ENCODE results near the gene MLLT1. TPM values are rescaled to one million over a fixed set of nuclear protein-coding genes. Genes with fewer than 3 reads are reported as not detected.

Gene MLLT1
- total and polyA plus RNA-seq, 2 donors (not counting 1 experiment from before 2014, with no cell fraction given): 6.4 to 13.7 TPM

DNA sequence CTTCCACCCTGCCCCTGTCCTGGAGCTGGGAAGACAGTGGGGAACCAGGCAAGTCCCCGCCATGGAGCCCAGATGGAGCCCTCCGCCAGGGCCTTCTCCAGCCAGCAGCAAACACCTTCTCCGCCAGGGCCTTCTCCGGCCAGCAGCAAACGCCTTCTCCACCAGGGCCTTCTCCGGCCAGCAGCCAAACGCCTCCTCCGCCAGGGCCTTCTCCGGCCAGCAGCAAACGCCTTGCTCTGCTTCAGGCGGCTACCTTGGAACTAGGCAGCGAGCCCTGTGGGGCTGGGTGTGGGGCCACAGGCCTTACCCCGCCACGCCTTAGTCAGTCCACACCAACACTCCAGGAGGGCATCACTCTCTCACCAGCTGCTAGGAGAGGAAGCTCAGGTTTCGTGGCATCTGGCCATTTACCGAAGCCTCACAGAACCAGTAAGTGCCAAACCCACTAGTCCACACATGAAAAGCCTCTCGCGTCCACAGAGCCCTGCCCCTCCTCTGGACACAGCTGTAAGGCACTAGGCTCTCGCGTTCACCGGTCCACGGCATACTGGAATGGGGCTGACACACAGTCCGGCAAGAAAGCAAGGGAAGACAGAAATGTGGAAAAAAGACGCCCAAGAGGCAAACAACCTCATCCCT lies 41.0 kb downstream of the MLLT1 start:
- Histone ChIP-seq H3K9me3 (ENCODE audit: control insufficient read depth, insufficient read depth, low read depth, low read length) (no peaks in the 10 kb centered on the region), H3K4me1 (ENCODE audit: control insufficient read depth, extremely low read depth, insufficient read depth, low read length) (peaks cover 22% of the 10 kb centered on the region), H4K20me1 (ENCODE audit: control insufficient read depth, extremely low read depth, insufficient read depth, low read length) (no peaks in the 10 kb centered on the region), H2AFZ (ENCODE audit: low read length) (no peak overlapping the region), H3K27me3 (ENCODE audit: control insufficient read depth, insufficient read depth, low read length) (no peaks in the 10 kb centered on the region), H3K4me3 (replicated peaks in 1 of 4; ENCODE audit: control extremely low read depth in 1 of 4, insufficient read depth in 1 of 4, low read depth in 3 of 4, low read length in 4 of 4) (peak overlapping the region in 1 of 4 experiments; percentile 25), H3K36me3 (ENCODE audit: control insufficient read depth, insufficient read depth, low read length) (peaks cover 6% of the 10 kb centered on the region), H3K9ac (ENCODE audit: insufficient read depth, low read length) (no peak overlapping the region), H3K27ac (ENCODE audit: insufficient read depth, low read length) (peak overlapping the region; percentile 71), H3K79me2 (ENCODE audit: control insufficient read depth, insufficient read depth, low read length) (peaks cover 60% of the 10 kb centered on the region), H3K4me2 (ENCODE audit: extremely low read depth, insufficient read depth, low read length) (peak overlapping the region; percentile 59)
- peak; percentile 64 to 77 for DNase-seq (ENCODE audit: low read depth in 2 of 2)
- TF ChIP-seq, protein P1, sequence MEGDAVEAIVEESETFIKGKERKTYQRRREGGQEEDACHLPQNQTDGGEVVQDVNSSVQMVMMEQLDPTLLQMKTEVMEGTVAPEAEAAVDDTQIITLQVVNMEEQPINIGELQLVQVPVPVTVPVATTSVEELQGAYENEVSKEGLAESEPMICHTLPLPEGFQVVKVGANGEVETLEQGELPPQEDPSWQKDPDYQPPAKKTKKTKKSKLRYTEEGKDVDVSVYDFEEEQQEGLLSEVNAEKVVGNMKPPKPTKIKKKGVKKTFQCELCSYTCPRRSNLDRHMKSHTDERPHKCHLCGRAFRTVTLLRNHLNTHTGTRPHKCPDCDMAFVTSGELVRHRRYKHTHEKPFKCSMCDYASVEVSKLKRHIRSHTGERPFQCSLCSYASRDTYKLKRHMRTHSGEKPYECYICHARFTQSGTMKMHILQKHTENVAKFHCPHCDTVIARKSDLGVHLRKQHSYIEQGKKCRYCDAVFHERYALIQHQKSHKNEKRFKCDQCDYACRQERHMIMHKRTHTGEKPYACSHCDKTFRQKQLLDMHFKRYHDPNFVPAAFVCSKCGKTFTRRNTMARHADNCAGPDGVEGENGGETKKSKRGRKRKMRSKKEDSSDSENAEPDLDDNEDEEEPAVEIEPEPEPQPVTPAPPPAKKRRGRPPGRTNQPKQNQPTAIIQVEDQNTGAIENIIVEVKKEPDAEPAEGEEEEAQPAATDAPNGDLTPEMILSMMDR (conservative IDR thresholded peaks at IDR 0.05 in 1 of 2, IDR thresholded peaks at IDR 0.05 in 1 of 2; ENCODE audit: low read depth in 1 of 2, low read length in 2 of 2): peak in 1 of 2 donors; percentile 13
- TF ChIP-seq EZH2 (IDR thresholded peaks at IDR 0.05; ENCODE audit: low read length, missing control alignments): no peak

DNA sequence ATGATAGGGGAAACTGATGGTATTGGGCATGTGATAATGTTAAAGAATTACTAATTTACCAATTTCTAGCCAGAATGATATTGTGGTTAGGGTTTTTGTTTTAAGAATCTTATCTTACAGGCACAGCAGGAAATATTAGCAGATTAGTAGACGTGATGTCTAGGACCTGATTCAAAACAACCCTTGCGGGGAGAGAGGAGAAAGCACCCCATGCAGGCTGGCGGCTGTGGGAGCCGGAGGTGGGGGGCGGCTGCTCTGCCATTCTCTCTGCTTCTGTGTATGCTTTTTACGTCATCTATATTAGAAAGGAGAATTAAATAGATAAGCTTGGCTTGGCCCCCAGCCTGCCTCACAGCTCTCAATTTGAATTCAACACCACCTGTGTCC lies 41.5 kb downstream of the MLLT1 start:
- Histone ChIP-seq H4K20me1 (ENCODE audit: control insufficient read depth, extremely low read depth, insufficient read depth, low read length) (no peaks in the 10 kb centered on the region), H3K4me2 (ENCODE audit: extremely low read depth, insufficient read depth, low read length) (peak overlapping the region; percentile 59)
- no peak for TF ChIP-seq EZH2 (IDR thresholded peaks at IDR 0.05; ENCODE audit: low read length, missing control alignments)
- TF ChIP-seq, protein P1 (conservative IDR thresholded peaks at IDR 0.05 in 1 of 2, IDR thresholded peaks at IDR 0.05 in 1 of 2; ENCODE audit: low read depth in 1 of 2, low read length in 2 of 2): no peak

DNA sequence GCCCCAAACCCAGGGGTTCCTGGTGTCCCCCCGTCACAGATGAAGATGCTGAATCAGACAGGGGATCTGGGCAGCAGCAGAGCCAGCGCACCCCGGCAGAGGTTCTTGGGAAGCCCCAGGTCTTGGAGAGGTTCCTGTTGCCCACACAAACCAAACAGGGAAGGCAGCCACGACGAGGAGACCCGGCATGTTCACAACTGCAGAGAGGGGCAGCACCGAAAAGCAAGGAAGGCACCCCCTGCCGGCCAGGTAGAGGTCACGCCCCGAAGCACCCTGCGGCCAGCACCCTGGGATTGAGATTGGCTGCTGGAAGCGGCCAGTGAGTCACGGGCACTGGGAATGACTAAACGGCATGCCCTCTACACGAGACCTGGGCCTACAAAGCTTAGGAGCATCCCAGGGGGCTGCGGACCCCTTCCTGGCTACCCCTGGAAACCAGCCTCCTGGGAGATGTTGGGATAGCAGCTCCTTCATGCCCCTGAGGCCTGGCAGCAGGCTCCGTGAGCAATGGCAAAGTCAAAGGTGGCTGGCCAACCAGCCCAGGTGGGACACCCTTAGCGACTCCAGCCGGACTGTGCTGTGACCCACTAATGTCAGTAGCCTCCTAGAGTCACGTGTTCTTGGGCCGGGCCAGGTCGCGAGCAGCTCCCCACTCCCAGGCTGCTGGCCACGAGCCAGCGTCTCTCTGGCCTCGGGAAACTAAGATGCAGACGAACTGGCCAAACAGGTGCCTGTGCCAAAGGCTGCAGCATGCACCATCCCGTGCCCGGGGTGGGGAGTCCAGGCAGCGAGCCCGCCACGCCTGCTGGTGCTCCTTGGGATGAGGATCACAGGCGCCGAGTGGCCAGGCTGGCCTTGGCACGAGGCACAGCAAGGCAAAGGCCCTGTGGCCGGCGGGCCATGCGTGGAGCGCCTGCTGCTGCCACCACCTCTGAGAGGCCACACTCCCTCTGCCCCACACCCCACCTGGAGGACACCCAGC lies 43.2 kb downstream of the MLLT1 start:
- no peak for TF ChIP-seq EZH2 (IDR thresholded peaks at IDR 0.05; ENCODE audit: low read length, missing control alignments)
- TF ChIP-seq, protein P1 (conservative IDR thresholded peaks at IDR 0.05 in 1 of 2, IDR thresholded peaks at IDR 0.05 in 1 of 2; ENCODE audit: low read depth in 1 of 2, low read length in 2 of 2): no peak
- Histone ChIP-seq H2AFZ (ENCODE audit: low read length) (no peak overlapping the region), H3K79me2 (ENCODE audit: control insufficient read depth, insufficient read depth, low read length) (peaks cover 60% of the 10 kb centered on the region), H3K27ac (ENCODE audit: insufficient read depth, low read length) (no peak overlapping the region), H3K36me3 (ENCODE audit: control insufficient read depth, insufficient read depth, low read length) (peaks cover 6% of the 10 kb centered on the region), H3K4me1 (ENCODE audit: control insufficient read depth, extremely low read depth, insufficient read depth, low read length) (peaks cover 38% of the 10 kb centered on the region), H3K9me3 (ENCODE audit: control insufficient read depth, insufficient read depth, low read depth, low read length) (no peaks in the 10 kb centered on the region), H3K27me3 (ENCODE audit: control insufficient read depth, insufficient read depth, low read length) (no peaks in the 10 kb centered on the region), H4K20me1 (ENCODE audit: control insufficient read depth, extremely low read depth, insufficient read depth, low read length) (no peaks in the 10 kb centered on the region), H3K9ac (ENCODE audit: insufficient read depth, low read length) (no peak overlapping the region), H3K4me3 (replicated peaks in 1 of 4; ENCODE audit: control extremely low read depth in 1 of 4, insufficient read depth in 1 of 4, low read depth in 3 of 4, low read length in 4 of 4) (no peak overlapping the region), H3K4me2 (ENCODE audit: extremely low read depth, insufficient read depth, low read length) (no peak overlapping the region)
- no peak for DNase-seq (ENCODE audit: low read depth in 2 of 2)

More for the DNA sequence above, 41.5 kb downstream of the MLLT1 start:
- peaks cover 6% of the 10 kb centered on the region for H3K36me3 ChIP-seq (ENCODE audit: control insufficient read depth, insufficient read depth, low read length)
- peaks cover 27% of the 10 kb centered on the region for H3K4me1 ChIP-seq (ENCODE audit: control insufficient read depth, extremely low read depth, insufficient read depth, low read length)
- H3K4me3 ChIP-seq (replicated peaks in 1 of 4; ENCODE audit: control extremely low read depth in 1 of 4, insufficient read depth in 1 of 4, low read depth in 3 of 4, low read length in 4 of 4): peak overlapping the region in 1 of 4 experiments; percentile 25
- peak overlapping the region; percentile 71 for H3K27ac ChIP-seq (ENCODE audit: insufficient read depth, low read length)
- no peak overlapping the region for H2AFZ ChIP-seq (ENCODE audit: low read length)
- no peaks in the 10 kb centered on the region for H3K27me3 ChIP-seq (ENCODE audit: control insufficient read depth, insufficient read depth, low read length)
- DNase-seq (ENCODE audit: low read depth in 2 of 2): no peak
- no peaks in the 10 kb centered on the region for H3K9me3 ChIP-seq (ENCODE audit: control insufficient read depth, insufficient read depth, low read depth, low read length)
- H3K79me2 ChIP-seq (ENCODE audit: control insufficient read depth, insufficient read depth, low read length): peaks cover 62% of the 10 kb centered on the region
- H3K9ac ChIP-seq (ENCODE audit: insufficient read depth, low read length): no peak overlapping the region

Measured in fibroblast of lung (primary cell).